ENCODE results near the gene TYROBP.
"Not testable (repeated sequence)": the region's sequence is repeated elsewhere in the genome, so short reads cannot be mapped to it uniquely, and the experiment has no call there.

Gene TYROBP

DNA sequence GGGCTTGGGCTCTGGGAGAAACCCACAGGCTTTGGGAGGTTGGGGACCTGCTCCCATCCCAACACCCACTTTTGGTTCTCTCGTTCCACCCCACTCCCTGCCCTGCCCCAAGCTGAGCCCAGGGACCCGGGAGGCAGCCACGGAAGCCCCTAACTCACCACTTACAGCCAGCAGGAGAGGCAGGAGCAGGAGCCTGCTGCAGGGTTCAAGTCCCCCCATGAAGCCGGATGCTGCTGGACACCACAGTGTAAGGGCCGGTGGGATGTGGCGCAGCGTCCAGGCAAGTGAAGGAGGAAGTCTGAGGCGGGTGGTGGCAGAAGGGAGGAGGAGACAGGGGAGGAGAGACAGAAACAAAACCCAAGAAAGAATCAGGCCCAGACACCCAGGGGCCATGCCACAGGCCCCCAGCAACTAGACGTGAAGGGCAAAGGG lies at the start of gene TYROBP:
Gene TYROBP, minus strand, starts transcription at position 286 of the 432 bp plus-strand sequence. Its CDS starts 67 bp downstream, at position 219.
- no peak for DNase-seq (ENCODE audit: low read depth)

DNA sequence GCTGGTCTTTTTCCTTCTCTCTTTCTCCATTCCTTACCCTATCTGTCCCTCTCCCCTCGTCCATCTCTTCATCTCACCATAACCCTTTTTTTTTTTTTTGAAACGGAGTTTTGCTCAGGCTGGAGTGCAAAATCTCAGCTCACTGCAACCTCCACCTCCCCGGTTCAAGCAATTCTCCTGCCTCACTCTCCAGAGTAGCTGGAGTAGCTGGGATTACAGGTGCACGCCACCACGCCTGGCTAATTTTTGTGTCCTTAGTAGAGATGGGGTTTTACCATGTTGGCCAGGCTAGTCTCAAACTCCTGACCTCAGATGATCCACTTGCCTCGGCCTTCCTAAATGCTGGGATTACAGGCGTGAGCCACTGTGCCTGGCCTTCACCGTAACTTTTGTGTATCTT lies 49.3 kb upstream of the TYROBP start:
- not testable (repeated sequence) for DNase-seq (ENCODE audit: low read depth)

DNA sequence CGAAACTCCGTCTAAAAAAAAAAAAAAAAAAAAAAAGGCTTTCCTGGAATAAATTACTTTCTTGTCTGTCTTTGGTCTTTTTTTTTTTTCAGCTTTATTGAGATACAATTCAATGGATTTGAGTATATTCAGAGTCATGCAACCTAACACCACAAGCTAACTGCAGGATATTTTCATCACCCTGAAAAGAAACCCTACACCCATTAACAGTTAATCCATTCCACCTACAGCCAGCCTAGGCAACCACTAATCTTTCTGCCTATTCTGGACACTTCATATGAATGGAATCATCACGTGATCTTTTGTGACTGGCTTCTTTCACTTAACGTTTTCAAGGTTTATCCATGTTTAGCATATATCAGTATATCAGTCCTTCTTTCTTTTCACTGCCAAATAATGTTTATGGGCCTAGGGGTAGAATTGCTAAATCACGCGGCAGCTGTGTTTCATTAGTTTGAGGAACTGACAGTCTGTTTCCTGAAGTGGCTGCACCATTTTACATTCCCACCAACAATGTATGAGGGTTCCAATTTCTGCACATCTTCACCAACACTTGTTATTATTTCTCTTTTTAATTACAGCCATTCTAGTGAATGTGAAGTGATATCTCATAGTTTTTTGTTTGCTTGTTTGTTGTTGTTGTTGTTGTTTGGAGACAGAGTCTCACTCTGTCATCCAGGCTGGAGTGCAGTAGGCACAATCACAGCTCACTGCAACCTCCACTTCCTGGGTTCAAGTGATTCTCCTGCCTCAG lies 48.0 kb upstream of the TYROBP start:
- DNase-seq (ENCODE audit: low read depth): no peak

DNA sequence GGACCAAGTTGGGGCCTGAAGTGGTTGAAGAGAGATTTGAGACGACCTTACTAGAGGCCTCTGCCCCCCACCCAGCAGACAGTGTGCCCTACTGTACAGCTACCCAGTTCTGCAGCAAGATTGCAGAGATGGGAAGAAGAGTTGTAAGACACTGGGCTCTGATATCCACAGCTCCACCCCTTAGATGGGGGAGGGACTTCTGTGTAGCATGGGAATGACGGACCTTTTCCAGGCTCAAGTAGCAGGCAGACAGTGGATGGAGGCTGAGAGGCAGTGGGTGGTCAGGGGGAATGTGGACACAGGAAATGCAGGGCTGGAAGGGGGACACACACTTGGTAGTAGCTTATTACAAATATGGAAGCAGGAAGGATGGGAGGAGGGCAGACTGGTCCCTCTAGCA lies 41.0 kb upstream of the TYROBP start:
- peak; percentile 10 for DNase-seq (ENCODE audit: low read depth)

DNA sequence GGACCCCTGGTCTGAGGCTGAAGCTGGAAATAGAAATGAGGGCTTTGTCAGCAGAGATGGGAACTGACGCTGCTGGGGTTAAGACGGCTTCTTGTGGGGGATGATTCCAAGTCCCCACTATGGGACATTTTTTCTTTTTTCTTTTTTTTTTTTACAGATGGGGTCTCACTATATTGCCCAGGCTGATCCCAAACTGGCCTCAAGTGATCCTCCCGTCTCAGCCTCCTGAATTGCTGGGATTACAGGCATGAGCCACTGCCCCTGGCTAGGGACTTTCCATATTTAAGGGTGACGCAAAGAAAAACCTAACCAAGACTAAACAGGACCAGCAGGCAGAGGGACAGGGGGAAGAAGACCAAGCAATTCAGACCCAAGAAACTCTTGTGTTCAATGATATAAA lies 38.1 kb upstream of the TYROBP start:
- DNase-seq (ENCODE audit: low read depth): no peak

DNA sequence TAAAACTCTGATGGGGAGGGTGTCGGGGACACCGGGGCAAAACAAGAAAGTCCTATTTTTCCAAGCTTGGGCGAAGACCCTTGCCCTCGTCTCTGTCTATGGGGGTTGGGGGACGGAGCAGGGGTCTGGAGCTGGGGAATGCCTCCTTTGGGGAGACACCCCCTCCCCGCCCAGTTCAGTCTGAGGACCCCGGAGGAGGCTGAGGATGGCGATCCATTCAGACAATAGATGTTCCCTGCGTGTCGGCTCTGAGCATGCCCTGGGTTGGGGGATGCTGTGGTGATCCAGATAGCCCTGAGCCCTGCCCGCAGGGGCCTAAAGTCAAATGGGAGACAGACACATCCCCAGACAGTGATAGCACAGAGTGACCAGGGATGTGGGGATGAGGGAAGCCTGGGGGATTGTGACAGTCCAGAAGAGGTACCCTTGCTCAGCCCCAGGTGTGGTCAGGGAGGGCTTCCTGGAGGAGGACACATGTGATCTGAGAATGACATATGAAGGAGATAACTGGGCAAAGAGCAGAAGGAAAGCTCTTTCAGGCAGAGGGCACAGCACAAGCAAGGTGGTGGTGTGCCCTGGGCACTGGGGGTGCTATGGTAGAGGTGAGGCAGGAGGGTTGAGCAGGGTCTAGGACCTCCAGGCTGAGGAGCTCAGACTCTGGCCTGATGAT lies 37.2 kb upstream of the TYROBP start:
- no peak for DNase-seq (ENCODE audit: low read depth)

DNA sequence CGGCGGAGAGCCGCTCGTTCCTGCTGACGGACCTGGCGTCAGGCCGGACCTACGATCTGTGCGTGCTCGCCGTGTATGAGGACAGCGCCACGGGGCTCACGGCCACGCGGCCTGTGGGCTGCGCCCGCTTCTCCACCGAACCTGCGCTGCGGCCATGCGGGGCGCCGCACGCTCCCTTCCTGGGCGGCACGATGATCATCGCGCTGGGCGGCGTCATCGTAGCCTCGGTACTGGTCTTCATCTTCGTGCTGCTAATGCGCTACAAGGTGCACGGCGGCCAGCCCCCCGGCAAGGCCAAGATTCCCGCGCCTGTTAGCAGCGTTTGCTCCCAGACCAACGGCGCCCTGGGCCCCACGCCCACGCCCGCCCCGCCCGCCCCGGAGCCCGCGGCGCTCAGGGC lies 36.5 kb upstream of the TYROBP start:
- DNase-seq (ENCODE audit: low read depth): no peak

DNA sequence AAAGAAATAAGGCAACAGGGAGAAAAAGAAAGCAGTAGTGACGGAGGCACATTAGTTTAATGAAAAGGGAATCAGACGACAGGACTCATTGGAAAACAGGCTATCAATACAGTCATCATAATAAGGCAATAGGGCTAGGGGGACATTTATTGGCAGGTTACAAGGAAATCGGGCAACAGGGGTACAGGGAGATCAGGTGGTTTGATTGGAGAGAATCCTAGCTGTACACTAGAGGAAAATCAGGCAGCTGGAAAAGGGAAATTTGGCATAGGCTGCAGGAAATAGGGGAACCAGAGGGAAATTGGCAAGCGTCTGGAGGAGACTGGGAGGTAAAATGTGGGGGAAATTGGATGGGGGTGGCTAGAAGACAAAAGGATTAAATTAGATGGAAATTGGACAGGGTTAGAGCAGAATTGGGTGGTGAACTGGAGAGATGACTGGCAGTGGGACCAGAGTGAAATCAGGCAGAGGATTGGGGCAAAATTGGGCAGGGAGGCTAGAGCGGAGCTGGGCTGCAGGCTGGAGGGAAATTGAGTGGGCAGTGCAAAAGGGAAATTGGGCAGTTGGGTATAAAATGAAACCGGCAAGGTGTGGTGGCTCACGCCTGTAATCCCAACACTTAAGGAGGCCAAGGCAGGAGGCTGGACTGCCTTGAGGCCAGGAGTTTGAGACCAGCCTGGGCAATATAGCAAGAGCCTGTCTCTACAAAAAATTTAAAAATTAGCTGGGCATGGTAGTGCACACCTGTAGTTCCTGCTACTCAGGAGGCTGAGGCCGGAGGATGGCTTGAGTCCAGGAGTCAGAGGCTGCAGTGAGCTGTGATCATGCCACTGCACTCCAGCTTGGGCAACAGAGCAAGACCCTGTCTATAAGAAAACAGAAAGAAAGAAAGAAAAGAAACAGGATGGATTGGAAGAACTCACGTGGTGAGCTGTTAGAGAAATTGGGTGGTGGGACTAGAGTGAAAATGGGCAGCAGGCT lies 35.5 kb upstream of the TYROBP start:
- DNase-seq (ENCODE audit: low read depth): no peak

DNA sequence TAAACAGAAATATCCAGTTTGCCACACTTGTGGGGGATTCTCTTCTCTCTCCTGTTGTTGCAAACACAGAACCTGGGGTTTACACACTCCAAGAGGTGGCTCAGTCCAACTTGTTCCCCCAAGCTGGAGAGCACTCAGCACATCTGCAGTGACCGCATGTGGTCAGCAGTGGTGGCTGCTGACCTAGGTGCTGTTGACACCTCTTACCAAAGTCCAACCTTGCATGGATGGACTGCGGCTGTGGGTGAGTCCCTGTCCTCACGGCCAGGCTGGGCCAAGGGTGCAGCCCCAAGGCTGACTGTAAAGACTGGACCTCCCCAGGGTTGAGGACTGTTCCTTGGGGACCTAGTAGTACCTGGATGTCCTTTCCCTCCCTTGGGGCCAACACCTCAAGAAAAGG lies 34.1 kb upstream of the TYROBP start:
- DNase-seq (ENCODE audit: low read depth): no peak

DNA sequence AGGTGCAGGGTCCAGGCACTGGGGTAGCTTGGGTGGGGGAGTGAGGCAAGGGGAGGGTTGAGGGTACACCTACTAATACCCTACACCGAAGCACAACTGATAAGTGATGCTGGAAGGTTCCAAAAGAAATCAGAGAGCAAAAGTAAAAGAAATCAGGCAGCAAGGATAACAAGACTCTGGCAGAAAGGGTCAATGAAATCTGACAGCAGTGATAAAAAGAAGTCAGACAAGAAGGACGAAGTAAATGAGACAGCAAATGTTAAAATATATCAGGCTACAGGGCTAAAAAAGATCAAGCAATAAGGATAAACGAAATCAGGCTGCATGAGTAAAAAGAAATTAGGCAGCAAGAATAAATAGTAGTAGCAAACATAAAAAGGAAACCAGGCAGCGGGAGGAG lies 32.7 kb upstream of the TYROBP start:
- DNase-seq (ENCODE audit: low read depth): no peak

DNA sequence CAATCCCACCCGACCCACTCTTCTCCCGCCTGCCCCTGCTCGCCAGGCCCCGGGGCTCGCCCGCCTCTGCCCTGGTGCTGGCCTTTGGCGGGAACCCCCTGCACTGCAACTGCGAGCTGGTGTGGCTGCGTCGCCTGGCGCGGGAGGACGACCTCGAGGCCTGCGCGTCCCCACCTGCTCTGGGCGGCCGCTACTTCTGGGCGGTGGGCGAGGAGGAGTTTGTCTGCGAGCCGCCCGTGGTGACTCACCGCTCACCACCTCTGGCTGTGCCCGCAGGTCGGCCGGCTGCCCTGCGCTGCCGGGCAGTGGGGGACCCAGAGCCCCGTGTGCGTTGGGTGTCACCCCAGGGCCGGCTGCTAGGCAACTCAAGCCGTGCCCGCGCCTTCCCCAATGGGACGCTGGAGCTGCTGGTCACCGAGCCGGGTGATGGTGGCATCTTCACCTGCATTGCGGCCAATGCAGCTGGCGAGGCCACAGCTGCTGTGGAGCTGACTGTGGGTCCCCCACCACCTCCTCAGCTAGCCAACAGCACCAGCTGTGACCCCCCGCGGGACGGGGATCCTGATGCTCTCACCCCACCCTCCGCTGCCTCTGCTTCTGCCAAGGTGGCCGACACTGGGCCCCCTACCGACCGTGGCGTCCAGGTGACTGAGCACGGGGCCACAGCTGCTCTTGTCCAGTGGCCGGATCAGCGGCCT lies 32.1 kb upstream of the TYROBP start:
- no peak for DNase-seq (ENCODE audit: low read depth)

DNA sequence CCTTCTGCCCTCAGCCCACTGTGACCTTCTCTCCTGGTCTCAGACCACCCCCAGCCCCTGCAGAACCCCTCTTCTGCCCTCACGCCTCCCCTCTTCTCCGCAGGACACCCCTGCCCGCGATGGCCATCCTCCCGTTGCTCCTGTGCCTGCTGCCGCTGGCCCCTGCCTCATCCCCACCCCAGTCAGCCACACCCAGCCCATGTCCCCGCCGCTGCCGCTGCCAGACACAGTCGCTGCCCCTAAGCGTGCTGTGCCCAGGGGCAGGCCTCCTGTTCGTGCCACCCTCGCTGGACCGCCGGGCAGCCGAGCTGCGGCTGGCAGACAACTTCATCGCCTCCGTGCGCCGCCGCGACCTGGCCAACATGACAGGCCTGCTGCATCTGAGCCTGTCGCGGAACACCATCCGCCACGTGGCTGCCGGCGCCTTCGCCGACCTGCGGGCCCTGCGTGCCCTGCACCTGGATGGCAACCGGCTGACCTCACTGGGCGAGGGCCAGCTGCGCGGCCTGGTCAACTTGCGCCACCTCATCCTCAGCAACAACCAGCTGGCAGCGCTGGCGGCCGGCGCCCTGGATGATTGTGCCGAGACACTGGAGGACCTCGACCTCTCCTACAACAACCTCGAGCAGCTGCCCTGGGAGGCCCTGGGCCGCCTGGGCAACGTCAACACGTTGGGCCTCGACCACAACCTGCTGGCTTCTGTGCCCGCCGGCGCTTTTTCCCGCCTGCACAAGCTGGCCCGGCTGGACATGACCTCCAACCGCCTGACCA lies 31.4 kb upstream of the TYROBP start:
- no peak for DNase-seq (ENCODE audit: low read depth)

DNA sequence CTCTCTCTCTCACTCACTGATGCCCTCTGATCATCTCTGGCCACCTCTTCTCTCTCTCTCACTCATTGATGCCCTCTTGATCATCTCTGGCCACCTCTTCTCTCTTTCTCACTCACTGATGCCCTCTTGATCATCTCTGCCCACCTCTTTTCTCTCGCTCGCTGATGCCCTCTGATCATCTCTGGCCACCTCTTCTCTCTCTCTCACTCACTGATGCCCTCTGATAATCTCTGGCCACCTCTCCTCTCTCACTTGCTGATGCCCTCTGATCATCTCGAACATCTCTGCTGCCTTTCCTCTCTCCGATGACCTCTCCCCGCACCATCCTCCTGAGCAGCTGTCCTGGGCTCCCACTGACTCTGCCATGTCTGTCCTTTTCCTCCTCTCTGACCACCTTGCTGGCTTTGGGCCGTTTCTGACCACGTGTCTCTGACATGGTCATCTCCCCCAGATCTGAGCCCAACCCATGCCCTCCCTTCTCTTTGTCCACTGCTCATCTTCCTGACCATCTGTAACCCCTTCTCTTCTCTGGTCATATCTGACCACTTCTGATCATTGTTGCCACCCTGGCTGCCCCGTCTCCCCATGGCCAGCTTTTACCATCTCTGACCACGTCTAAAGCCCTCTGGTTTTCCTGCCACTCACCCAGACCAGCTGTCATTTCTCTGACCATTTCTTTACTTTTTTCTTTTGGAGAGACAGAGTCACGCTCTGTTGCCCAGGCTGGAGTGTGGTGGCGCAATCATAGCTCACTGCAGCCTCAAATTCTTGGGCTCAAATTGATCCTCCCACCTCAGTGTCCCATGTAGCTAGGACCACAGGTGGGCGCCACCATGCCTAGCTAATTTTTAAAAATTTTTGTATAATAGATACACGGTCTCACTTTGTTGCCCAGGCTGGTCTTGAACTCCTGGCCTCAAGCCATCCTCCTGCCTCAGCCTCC lies 30.5 kb upstream of the TYROBP start:
- DNase-seq (ENCODE audit: low read depth): no peak

DNA sequence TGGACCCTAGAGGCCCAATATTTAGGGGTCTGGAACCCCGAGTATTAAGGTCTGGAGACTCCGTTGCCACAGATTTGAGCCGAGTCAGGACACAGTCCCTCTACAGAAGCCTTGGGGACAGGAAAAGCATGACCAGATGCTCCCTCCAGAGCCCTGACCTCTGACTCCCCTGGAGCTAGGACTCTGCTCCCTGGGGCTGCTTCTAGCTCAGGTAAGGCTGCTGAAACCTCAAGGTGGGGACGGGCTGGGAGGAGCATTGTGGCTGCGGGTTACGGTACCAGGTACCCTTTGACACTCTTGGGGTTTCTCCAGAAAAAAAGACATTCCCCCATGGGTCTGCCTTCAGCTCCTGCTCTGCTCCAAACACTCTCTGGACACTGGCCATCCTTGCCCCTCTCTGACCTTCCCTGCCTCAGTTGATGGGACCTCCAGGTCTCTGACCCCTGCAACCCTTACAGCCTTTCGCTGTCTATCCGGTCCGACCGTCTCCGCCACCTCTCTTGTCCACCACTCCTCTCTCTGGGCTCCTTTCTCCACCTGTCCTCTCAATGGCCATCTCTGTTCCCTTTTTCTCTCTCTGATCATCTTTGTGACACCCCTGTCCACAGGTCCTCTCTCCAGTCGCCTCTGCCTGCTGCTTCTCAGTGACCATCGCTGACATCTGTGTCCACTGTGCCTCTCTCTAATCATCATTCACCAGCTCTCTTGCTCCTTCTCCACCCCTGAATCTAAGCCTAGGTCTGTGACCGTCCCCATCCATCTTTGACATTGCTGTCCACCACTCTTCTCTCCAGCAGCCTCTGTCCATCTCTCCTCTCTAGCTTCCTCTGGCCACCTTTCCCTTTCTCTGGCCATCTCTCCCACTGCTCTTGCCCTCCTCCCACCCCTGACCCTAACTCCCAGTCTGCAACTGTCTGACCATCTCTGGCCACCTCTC lies 29.5 kb upstream of the TYROBP start:
- DNase-seq (ENCODE audit: low read depth): no peak

DNA sequence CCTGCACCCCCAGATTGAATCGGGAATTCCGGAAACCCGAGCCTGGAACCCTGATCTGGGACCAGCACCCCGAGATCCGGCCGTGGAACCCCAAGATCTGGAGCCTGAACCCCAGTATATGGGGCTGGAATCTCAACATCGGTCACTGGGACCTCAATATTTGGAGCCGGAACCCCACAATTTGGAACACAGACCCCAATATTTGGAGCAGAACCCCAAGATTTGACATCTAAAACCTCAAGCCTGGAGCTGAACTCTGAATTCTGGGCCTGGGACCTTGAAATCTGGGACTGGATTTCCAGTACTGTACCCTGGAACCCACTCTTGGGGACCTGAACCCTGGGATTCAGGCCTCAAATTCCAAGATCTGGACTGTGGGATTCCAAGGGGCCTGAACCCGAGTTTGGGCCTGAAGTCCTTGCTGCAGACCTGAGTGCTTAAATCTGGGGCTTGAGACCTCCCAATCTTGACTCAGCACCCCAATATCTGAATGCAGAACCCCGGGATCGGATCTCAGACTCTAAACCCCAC lies 28.7 kb upstream of the TYROBP start:
- DNase-seq (ENCODE audit: low read depth): no peak

DNA sequence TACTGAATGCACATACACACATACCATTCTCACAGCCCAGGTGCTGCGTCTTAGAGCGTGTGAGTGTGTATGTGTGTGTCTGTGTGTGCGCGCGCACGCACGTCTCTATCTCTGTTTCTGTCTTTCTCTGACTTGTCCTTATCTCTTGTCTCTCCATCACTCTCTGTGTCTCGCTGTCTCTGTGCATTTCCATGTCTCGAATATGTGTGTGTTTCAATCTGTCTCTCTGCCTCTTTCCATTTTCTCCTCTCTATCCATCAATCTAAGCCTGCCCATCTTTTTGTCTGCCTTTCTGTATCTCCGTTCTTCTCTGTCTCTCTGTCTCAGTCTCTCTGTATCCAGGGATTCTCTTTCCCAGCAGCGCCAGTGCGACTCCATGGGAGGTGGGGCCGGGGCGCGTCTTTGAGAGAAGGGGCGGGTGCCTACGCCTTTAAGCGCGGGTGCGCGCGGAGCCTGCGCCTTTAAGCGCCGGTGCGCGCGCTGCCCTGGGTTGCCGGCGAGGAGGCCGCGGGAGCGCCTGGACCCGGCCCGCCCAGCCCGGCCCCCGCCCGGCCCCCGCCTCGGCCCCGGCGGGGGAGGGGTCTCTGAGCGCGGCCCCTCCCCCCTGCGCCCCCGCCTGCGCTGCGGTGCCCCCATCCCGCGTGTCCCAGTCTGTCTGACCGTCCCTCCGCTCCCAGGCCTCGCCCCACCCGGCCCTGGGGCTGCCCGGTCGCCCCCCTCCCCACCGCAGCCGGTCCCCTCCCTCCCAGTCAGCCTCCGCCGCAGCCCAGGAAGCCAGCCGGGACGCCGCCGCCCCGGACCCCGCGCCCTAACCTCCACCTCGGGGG lies 28.0 kb upstream of the TYROBP start, which contains the start of gene LRFN3:
Gene LRFN3, plus strand, starts transcription at position 464 of the 827 bp plus-strand sequence. CDS start 3,052 bp downstream, outside the sequence.
- peak; percentile 66 for DNase-seq (ENCODE audit: low read depth)

DNA sequence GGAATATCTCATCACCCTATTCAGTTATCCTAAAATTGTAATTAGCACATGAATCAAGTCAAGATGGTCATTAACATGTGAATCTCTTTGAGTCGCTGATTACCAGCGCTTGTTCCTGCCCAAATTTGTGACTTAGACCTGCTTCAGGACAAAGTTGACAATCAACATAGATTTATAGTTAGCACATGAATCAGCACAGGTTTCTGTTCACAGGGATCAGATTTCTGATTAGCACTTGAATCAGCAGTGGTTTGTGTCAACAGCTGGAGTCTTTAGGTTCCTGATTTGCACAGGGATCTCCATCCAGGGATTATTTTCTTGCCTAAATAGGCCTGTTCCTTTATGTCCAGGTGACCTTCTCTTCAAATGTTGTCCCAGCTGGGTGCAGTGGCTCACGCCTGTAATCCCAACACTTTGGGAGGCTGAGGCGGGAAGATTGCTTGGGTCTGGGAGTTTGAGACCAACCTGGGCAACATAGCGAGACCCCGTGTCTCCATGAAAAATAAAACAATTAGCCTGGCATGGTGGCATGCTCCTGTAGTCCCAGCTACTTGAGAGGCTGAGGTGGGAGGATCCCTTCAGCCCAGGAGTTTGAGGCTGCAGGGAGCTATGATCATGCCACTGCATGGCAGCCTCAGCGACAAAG lies 24.3 kb upstream of the TYROBP start:
- DNase-seq (ENCODE audit: low read depth): no peak
